GM12878 (cell line): Measurements from ENCODE around the gene IFNLR1. TPM values are rescaled to one million over a fixed set of nuclear protein-coding genes. Genes with fewer than 3 reads are reported as not detected.

Experiments used
- ATAC-seq: fragments of 200-7000 bp; cut with Tn5 transposase; 3 replicates; pipeline ENCODE4 v1.9.1; 2020; ENCODE audit warnings: mild to moderate bottlenecking, moderate library complexity
- BruUV-seq: library from RNA; stranded (reverse); fragments of 400-500 nt; replicated peaks from 2 replicates; lab custom pipeline; 2021; lab: Mats Ljungman, UMichigan
- CTCF ChIA-PET: fragments of 300-600 bp; sonication (Branson Sonifier 250); formaldehyde crosslinking; extraction: SDS; loops from one replicate; lab custom pipeline; 2021; ENCODE audit warnings: inconsistent platforms; lab: Yijun Ruan, JAX
- POLR2A ChIA-PET: fragments of 350-600 bp; formaldehyde crosslinking; extraction: SDS; loops from one replicate; lab custom pipeline; 2021; ENCODE audit warnings: inconsistent platforms; lab: Charles Lee
- RAD21 ChIA-PET: fragments of 300-600 bp; sonication (Branson Sonifier 250); formaldehyde crosslinking; loops from one replicate; lab custom pipeline; 2023; ENCODE audit warnings: antibody characterized with exemption; ENCODE audit not compliant: unreplicated experiment; lab: Charles Lee
- SMC1A ChIA-PET: fragments of 300-600 bp; sonication (Branson Sonifier 250); formaldehyde crosslinking; loops from one replicate; lab custom pipeline; 2023; ENCODE audit not compliant: unreplicated experiment, uncharacterized antibody; lab: Charles Lee
- DNase-seq: peaks from one replicate; pipeline ENCODE4 v3.0.0-alpha.2; 2011; ENCODE audit warnings: low read depth, low spot score
- FAIRE-seq: peaks from 3 replicates; lab custom pipeline; 2011; peaks lifted over from hg19 to GRCh38; lab: Jason Lieb, UNC
- H2AFZ ChIP-seq: 2 replicates; pipeline ENCODE4 v1.6.0; 2011; ENCODE audit warnings: low read depth, low read length, control low read depth; ENCODE audit not compliant: control insufficient read depth
- H3K27ac ChIP-seq: 2 replicates; pipeline ENCODE4 v1.5.1; 2011; ENCODE audit warnings: control low read depth; ENCODE audit not compliant: control insufficient read depth, insufficient read depth
- H3K27me3 ChIP-seq, 2 experiments: replicated peaks in 1 of 2; 2 replicates each; pipeline versions ENCODE4 v1.6.0 to v1.6.1; 2011; ENCODE audit warnings: low read length in 1 of 2; ENCODE audit not compliant: control insufficient read depth in 2 of 2, insufficient read depth in 2 of 2
- H3K36me3 ChIP-seq, 2 experiments: 2 replicates each; pipeline ENCODE4 v1.5.1; 2011; ENCODE audit warnings: low read length in 1 of 2; ENCODE audit not compliant: control insufficient read depth in 2 of 2, insufficient read depth in 2 of 2
- H3K4me1 ChIP-seq: 2 replicates; pipeline ENCODE4 v1.6.1; 2011; ENCODE audit warnings: mild to moderate bottlenecking, low read length, moderate library complexity, mixed read lengths; ENCODE audit not compliant: control insufficient read depth, insufficient read depth
- H3K4me2 ChIP-seq: 2 replicates; pipeline ENCODE4 v1.6.0; 2011; ENCODE audit warnings: control low read depth; ENCODE audit not compliant: control insufficient read depth, insufficient read depth
- H3K4me3 ChIP-seq: fragments of 200-600 bp; sonication (generic); 2 replicates; pipeline ENCODE4 v1.5.1; 2016
- H3K79me2 ChIP-seq: 2 replicates; pipeline ENCODE4 v1.6.0; 2011; ENCODE audit warnings: low read length; ENCODE audit not compliant: control insufficient read depth, insufficient read depth
- H3K9ac ChIP-seq: 2 replicates; pipeline ENCODE4 v1.8.0; 2011; ENCODE audit warnings: low read length, control low read depth, mixed read lengths; ENCODE audit not compliant: control insufficient read depth, insufficient read depth
- H3K9me3 ChIP-seq: replicated peaks from 3 replicates; pipeline ENCODE4 v1.5.1; 2011; ENCODE audit warnings: mild to moderate bottlenecking, low read length; ENCODE audit not compliant: control insufficient read depth, insufficient read depth
- H4K20me1 ChIP-seq: 2 replicates; pipeline ENCODE4 v1.6.0; 2011; ENCODE audit not compliant: control insufficient read depth, insufficient read depth
- BCL11A ChIP-seq: IDR thresholded peaks from 2 replicates; pipeline ENCODE4 v1.6.1; 2011; ENCODE audit warnings: low read depth, low read length
- CBX3 ChIP-seq: fragments of 200-600 bp; sonication (generic); IDR thresholded peaks from 2 replicates; pipeline ENCODE4 v1.6.1; 2016; ENCODE audit warnings: low read depth, borderline replicate concordance
- E4F1 ChIP-seq: fragments of 450-650 bp; IDR thresholded peaks from 2 replicates; pipeline ENCODE4 v1.6.1; 2018; ENCODE audit warnings: borderline replicate concordance, mild to moderate bottlenecking; ENCODE audit not compliant: partially characterized antibody
- ETV6 ChIP-seq, 2 experiments: fragments of 450-650 bp in 1 of 2; IDR thresholded peaks in 1 of 2; conservative IDR thresholded peaks in 1 of 2; 2 replicates each; pipeline ENCODE4 v1.6.1; 2014; ENCODE audit warnings: antibody characterized with exemption in 1 of 2, borderline replicate concordance in 1 of 2, low read depth in 1 of 2, mild to moderate bottlenecking in 1 of 2, moderate library complexity in 1 of 2
- GATAD2B ChIP-seq: fragments of 450-650 bp; conservative IDR thresholded peaks from 2 replicates; pipeline ENCODE4 v1.6.1; 2017; ENCODE audit warnings: low read depth, mild to moderate bottlenecking, moderate library complexity
- IKZF2 ChIP-seq, 2 experiments: fragments of 450-650 bp; IDR thresholded peaks; 2 replicates each; pipeline ENCODE4 v1.6.1; 2017; ENCODE audit warnings: mild to moderate bottlenecking in 2 of 2, moderate library complexity in 2 of 2
- POU2F2 ChIP-seq: IDR thresholded peaks from 3 replicates; pipeline ENCODE4 v1.6.1; 2011; ENCODE audit warnings: low read depth, mild to moderate bottlenecking, low read length, borderline replicate concordance
- SMARCA5 ChIP-seq: fragments of 450-650 bp; IDR thresholded peaks from 2 replicates; pipeline ENCODE4 v1.6.1; 2017; ENCODE audit warnings: mild to moderate bottlenecking
- SPI1 ChIP-seq: IDR thresholded peaks from 2 replicates; pipeline ENCODE4 v1.6.1; 2011; ENCODE audit warnings: low read depth, mild to moderate bottlenecking, low read length, moderate library complexity, borderline replicate concordance; ENCODE audit not compliant: insufficient read depth
- ZNF687 ChIP-seq: fragments of 450-650 bp; IDR thresholded peaks from 2 replicates; pipeline ENCODE4 v1.6.1; 2017; ENCODE audit warnings: mild to moderate bottlenecking, moderate library complexity
- WGBS: methylation state at CpG from one replicate; pipeline ENCODE4 v1.1.6; 2016; ENCODE audit warnings: low lambda C conversion rate; ENCODE audit not compliant: insufficient replicate concordance, insufficient coverage; ENCODE audit errors: missing lambda C conversion rate; 5-methylcytosine and 5-hydroxymethylcytosine counted together
- in situ Hi-C: fragments of 300-500 bp; cut with MboI; formaldehyde crosslinking; loops from 9 replicates; pipeline ENCODE4 v1.14.3; 2018; ENCODE audit warnings: mixed read lengths
- intact Hi-C: fragments of 100-400 bp; cut with micrococcal nuclease; formaldehyde crosslinking; loops from one replicate; pipeline ENCODE4 v1.14.2; 2022; ENCODE audit not compliant: unreplicated experiment
- polyA plus RNA-seq, 11 experiments: library from polyadenylated mRNA; depleted of rRNA in 4 of 11; unstranded in 6 of 11; stranded (reverse) in 5 of 11; fragments of >200 nt; fragmentation: Nextera tagmentation in 4 of 11; fragmentation: Illumina TruSeq in 1 of 11; extraction: Ambion mirVana in 4 of 11; extraction: Trizol in 1 of 11; gene quantifications; 1 replicate in 1 of 11; 2 replicates in 10 of 11; pipeline versions ENCODE4 v1.2.1 to v1.2.3, GENCODE V29; 2011 to 2016; ENCODE audit warnings: inconsistent platforms in 2 of 11, missing spikeins in 2 of 11, low read depth in 1 of 11
- total RNA-seq, 4 experiments: library from RNA; depleted of rRNA in 3 of 4; stranded (reverse); fragments of >200 nt in 3 of 4; fragmentation: Illumina TruSeq in 1 of 4; extraction: Trizol in 1 of 4; gene quantifications; 2 replicates each; pipeline versions ENCODE4 v1.2.1 to v1.2.3, GENCODE V29; 2013 to 2021

The IFNLR1 gene
- total and polyA plus RNA-seq, 10 of the 15 experiments (the other 5 are each of a cell fraction or from before 2014, with no cell fraction given): 0.31 to 5.6 (median 3.9) TPM

DNA sequence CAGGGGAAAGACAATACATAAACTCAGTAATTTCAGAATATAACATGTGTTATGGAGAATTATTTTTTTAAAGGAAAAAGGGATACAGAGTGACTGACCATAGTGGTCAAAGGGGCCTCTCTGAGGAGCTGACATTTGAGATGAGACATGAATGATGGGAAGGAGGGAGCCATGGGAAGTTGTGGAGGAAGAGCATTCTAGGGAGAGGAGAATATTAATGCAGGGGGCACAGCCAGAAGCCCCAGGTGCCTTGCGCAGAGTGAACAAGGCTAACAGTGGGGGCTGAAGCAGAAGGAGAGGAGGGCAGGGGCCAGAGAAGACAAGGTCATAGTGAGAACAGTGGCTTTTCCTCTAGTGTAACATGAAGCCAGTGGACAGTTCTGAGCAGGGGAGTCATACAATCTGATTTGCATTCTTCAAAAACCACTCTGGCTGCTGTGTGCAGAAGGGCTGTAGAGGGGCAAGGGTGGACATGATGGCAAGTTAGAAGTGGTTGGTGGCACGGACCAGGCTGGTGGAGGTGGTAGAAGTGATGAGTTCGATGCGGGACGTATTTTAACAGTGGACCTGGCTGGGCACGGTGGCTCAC lies 28.2 kb upstream of the IFNLR1 start:
- no peak overlapping the region for H3K27ac ChIP-seq
- no peaks in the 10 kb centered on the region for H3K4me1 ChIP-seq
- no peak overlapping the region for H3K4me3 ChIP-seq
- no peak for FAIRE-seq
- ChIA-PET POLR2A (no interaction called here), SMC1A (interaction anchor here (1.2 kb wide), 1 partner anchor 176 kb away, joined by 4 read pairs; no protein-coding TSS in a partner anchor), RAD21 (no interaction called here), CTCF (no interaction called here)
- H3K9me3 ChIP-seq: peaks cover 2% of the 10 kb centered on the region; the same call in 1 of the 3 replicates
- 79% methylated on average over 6 of the region's 6 CpGs for WGBS
- H3K27me3 ChIP-seq: peaks cover 3% of the 10 kb centered on the region in 2 experiments; a peak in 2 of 4 replicates
- no TSS peak for BruUV-seq
- H4K20me1 ChIP-seq: no peaks in the 10 kb centered on the region
- H3K79me2 ChIP-seq: no peaks in the 10 kb centered on the region
- no peak for DNase-seq
- H3K4me2 ChIP-seq: no peak overlapping the region
- no peak overlapping the region for H2AFZ ChIP-seq
- no peaks in the 10 kb centered on the region for H3K36me3 ChIP-seq
- TF ChIP-seq SPI1 (no peak), POU2F2 (no peak), GATAD2B (no peak), ETV6 (conservative IDR thresholded peaks at IDR 0.05 in 1 of 2, IDR thresholded peaks at IDR 0.05 in 1 of 2; ENCODE audit: borderline replicate concordance in 1 of 2, low read depth in 1 of 2) (no peak), BCL11A (no peak), CBX3 (no peak), E4F1 (no peak), ZNF687 (no peak), SMARCA5 (no peak), IKZF2 (IDR thresholded peaks at IDR 0.05) (no peak)
- in situ Hi-C loops (no loop called here), intact Hi-C loops (no loop called here)
- ATAC-seq: no peak
- H3K9ac ChIP-seq: no peak overlapping the region
